K562 (cell line): Measurements from ENCODE around the gene VPS35L. TPM values are rescaled to one million over a fixed set of nuclear protein-coding genes. Genes with fewer than 3 reads are reported as not detected.

ENCODE experiments used
- ARHGAP35 ChIP-seq: fragments of 450-650 bp; IDR thresholded peaks from 2 replicates; pipeline ENCODE4 v1.6.1; 2018; ENCODE audit not compliant: partially characterized antibody
- CBX5 ChIP-seq: IDR thresholded peaks from 2 replicates; pipeline ENCODE4 v1.6.1; 2014; ENCODE audit warnings: low read depth, borderline replicate concordance
- DDX20 ChIP-seq: fragments of 450-650 bp; IDR thresholded peaks from 2 replicates; pipeline ENCODE4 v1.6.1; 2016; ENCODE audit warnings: missing genetic modification characterization, low read depth, mild to moderate bottlenecking, missing compliant biosample characterization, moderate library complexity
- FUS ChIP-seq: fragments of 200-400 bp; formaldehyde crosslinking; optimal IDR thresholded peaks from 2 replicates; pipeline ENCODE3; 2017; ENCODE audit warnings: low read depth, low read length
- HEY1 ChIP-seq: fragments of 250-450 bp; sonication (Bioruptor Pico); IDR thresholded peaks from 2 replicates; pipeline ENCODE4 v1.5.0; 2020; ENCODE audit warnings: mild to moderate bottlenecking, moderate library complexity, borderline replicate concordance
- KLF10 ChIP-seq: fragments of 250-450 bp; sonication (Bioruptor Pico); IDR thresholded peaks from 2 replicates; pipeline ENCODE4 v1.6.1; 2021; ENCODE audit warnings: matching md5 sums
- MTA3 ChIP-seq: fragments of 450-650 bp; formaldehyde crosslinking; IDR thresholded peaks from 2 replicates; pipeline ENCODE4 v1.6.1; 2017; ENCODE audit warnings: mild to moderate bottlenecking, borderline replicate concordance
- SRSF1 ChIP-seq: fragments of 200-400 bp; formaldehyde crosslinking; IDR thresholded peaks from 2 replicates; pipeline ENCODE4 v1.6.1; 2017; ENCODE audit warnings: mild to moderate bottlenecking, low read depth, low read length, moderate library complexity
- SUPT5H ChIP-seq: fragments of 450-650 bp; IDR thresholded peaks from 2 replicates; pipeline ENCODE4 v1.6.1; 2016
- TCF7L2 ChIP-seq: fragments of 150-350 bp; IDR thresholded peaks from 2 replicates; pipeline ENCODE4 v1.6.1; 2016; ENCODE audit warnings: low read depth, mild to moderate bottlenecking, low read length, moderate library complexity
- THRAP3 ChIP-seq: fragments of 450-650 bp; IDR thresholded peaks from 2 replicates; pipeline ENCODE4 v1.6.1; 2016; ENCODE audit warnings: mild to moderate bottlenecking, inconsistent platforms, borderline replicate concordance
- YY1 ChIP-seq, 3 experiments: IDR thresholded peaks; 2 replicates each; pipeline ENCODE4 v1.6.1; 2011; ENCODE audit warnings: low read length in 2 of 3, mild to moderate bottlenecking in 2 of 3, moderate library complexity in 2 of 3, borderline replicate concordance in 1 of 3, control low read depth in 1 of 3, low read depth in 1 of 3; ENCODE audit not compliant: insufficient read depth in 3 of 3, insufficient replicate concordance in 2 of 3, control insufficient read depth in 1 of 3, insufficient read length in 1 of 3; ENCODE audit errors: extremely low read depth in 1 of 3
- ZNF121 ChIP-seq: sonication (generic); formaldehyde crosslinking; conservative IDR thresholded peaks from 2 replicates; pipeline ENCODE4 v1.8.0; 2022; ENCODE audit warnings: missing genetic modification reagents
- ZNF311 ChIP-seq: fragments of 250-450 bp; sonication (Bioruptor Pico); IDR thresholded peaks from 2 replicates; pipeline ENCODE4 v1.4.0; 2020; ENCODE audit warnings: mild to moderate bottlenecking, moderate library complexity
- ZNF316 ChIP-seq: fragments of 450-650 bp; IDR thresholded peaks from 2 replicates; pipeline ENCODE4 v1.6.1; 2016
- ZNF780A ChIP-seq: fragments of 250-450 bp; sonication (Bioruptor Pico); IDR thresholded peaks from 2 replicates; pipeline ENCODE4 v1.5.0; 2021; ENCODE audit warnings: mild to moderate bottlenecking
- polyA plus RNA-seq, 8 experiments: library from polyadenylated mRNA; depleted of rRNA in 4 of 8; stranded (reverse) in 5 of 8; unstranded in 3 of 8; fragments of >200 nt; fragmentation: Nextera tagmentation in 2 of 8; fragmentation: Illumina TruSeq in 1 of 8; extraction: Ambion mirVana in 2 of 8; extraction: Trizol in 1 of 8; gene quantifications; 2 replicates each; pipeline versions ENCODE4 v1.2.1 to v1.2.3, GENCODE V29; 2011 to 2014; ENCODE audit warnings: inconsistent platforms in 1 of 8, missing spikeins in 1 of 8
- total RNA-seq, 7 experiments: library from RNA; depleted of rRNA in 6 of 7; stranded (reverse); fragments of >200 nt in 6 of 7; fragmentation: Illumina TruSeq in 2 of 7; extraction: Trizol in 2 of 7; gene quantifications; 2 replicates each; pipeline versions ENCODE4 v1.2.1 to v1.2.3, GENCODE V29; 2011 to 2021; ENCODE audit warnings: low replicate concordance in 1 of 7
- TF ChIP-seq, protein P1 (sequence below): sonication (generic); formaldehyde crosslinking; IDR thresholded peaks from 2 replicates; pipeline ENCODE4 v1.8.0; 2023; ENCODE audit warnings: missing genetic modification reagents, mild to moderate bottlenecking, borderline replicate concordance
- TF ChIP-seq, protein P2 (sequence below): sonication (generic); formaldehyde crosslinking; IDR thresholded peaks from 2 replicates; pipeline ENCODE4 v1.8.1; 2022; ENCODE audit warnings: missing genetic modification reagents

The VPS35L gene
- total and polyA plus RNA-seq, 9 of the 15 experiments (the other 6 are each of a cell fraction or from before 2014, with no cell fraction given), result 10.2 to 30.4 (median 20.1) TPM

GRCh38 chr16:19521471-19522396 is 33.8 kb upstream of the VPS35L start, which contains the start of gene GDE1 (continued):
- TF ChIP-seq ZNF780A (CRISPR knock-in tag) (no peak), SRSF1 (no peak), TCF7L2 (no peak), CBX5 (no peak), HEY1 (CRISPR knock-in tag) (no peak), ZNF311 (no peak), SUPT5H (peak; percentile 81), YY1 (IDR thresholded peaks at IDR 0.05; ENCODE audit: borderline replicate concordance in 1 of 3, control insufficient read depth in 1 of 3, extremely low read depth in 1 of 3, insufficient read depth in 3 of 3, insufficient read length in 1 of 3, insufficient replicate concordance in 2 of 3, low read depth in 1 of 3, low read length in 2 of 3) (peak; percentile 70 to 94 (median 89)), KLF10 (CRISPR knock-in tag) (no peak), ZNF316 (no peak), FUS (no peak), DDX20 (tag) (no peak), ARHGAP35 (no peak), ZNF121 (CRISPR knock-in tag) (no peak), THRAP3 (no peak), MTA3 (peak; percentile 72; the same call in 1 of the 2 replicates)
- TF ChIP-seq, protein P1, sequence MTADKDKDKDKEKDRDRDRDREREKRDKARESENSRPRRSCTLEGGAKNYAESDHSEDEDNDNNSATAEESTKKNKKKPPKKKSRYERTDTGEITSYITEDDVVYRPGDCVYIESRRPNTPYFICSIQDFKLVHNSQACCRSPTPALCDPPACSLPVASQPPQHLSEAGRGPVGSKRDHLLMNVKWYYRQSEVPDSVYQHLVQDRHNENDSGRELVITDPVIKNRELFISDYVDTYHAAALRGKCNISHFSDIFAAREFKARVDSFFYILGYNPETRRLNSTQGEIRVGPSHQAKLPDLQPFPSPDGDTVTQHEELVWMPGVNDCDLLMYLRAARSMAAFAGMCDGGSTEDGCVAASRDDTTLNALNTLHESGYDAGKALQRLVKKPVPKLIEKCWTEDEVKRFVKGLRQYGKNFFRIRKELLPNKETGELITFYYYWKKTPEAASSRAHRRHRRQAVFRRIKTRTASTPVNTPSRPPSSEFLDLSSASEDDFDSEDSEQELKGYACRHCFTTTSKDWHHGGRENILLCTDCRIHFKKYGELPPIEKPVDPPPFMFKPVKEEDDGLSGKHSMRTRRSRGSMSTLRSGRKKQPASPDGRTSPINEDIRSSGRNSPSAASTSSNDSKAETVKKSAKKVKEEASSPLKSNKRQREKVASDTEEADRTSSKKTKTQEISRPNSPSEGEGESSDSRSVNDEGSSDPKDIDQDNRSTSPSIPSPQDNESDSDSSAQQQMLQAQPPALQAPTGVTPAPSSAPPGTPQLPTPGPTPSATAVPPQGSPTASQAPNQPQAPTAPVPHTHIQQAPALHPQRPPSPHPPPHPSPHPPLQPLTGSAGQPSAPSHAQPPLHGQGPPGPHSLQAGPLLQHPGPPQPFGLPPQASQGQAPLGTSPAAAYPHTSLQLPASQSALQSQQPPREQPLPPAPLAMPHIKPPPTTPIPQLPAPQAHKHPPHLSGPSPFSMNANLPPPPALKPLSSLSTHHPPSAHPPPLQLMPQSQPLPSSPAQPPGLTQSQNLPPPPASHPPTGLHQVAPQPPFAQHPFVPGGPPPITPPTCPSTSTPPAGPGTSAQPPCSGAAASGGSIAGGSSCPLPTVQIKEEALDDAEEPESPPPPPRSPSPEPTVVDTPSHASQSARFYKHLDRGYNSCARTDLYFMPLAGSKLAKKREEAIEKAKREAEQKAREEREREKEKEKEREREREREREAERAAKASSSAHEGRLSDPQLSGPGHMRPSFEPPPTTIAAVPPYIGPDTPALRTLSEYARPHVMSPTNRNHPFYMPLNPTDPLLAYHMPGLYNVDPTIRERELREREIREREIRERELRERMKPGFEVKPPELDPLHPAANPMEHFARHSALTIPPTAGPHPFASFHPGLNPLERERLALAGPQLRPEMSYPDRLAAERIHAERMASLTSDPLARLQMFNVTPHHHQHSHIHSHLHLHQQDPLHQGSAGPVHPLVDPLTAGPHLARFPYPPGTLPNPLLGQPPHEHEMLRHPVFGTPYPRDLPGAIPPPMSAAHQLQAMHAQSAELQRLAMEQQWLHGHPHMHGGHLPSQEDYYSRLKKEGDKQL (CRISPR knock-in tag), result no peak; the same call in 1 of the 2 replicates
- TF ChIP-seq, protein P2, sequence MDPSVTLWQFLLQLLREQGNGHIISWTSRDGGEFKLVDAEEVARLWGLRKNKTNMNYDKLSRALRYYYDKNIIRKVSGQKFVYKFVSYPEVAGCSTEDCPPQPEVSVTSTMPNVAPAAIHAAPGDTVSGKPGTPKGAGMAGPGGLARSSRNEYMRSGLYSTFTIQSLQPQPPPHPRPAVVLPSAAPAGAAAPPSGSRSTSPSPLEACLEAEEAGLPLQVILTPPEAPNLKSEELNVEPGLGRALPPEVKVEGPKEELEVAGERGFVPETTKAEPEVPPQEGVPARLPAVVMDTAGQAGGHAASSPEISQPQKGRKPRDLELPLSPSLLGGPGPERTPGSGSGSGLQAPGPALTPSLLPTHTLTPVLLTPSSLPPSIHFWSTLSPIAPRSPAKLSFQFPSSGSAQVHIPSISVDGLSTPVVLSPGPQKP (CRISPR knock-in tag), result no peak
